Measurements from ENCODE around the gene RPAIN. TPM values are rescaled to one million over a fixed set of nuclear protein-coding genes. Genes with fewer than 3 reads are reported as not detected.

RPAIN gene
- total and polyA plus RNA-seq, 4 experiments from 2014 or later, result 32.2 to 84.9 (median 60.8) TPM

GRCh38 chr17:5478992-5479391 is 59.0 kb downstream of the RPAIN start:
- Mint-ChIP-seq H3K4me3 (no peak overlapping the region), H3K27ac (no peak overlapping the region), H3K9me3 (peaks cover 0 to 2% (median 0%) of the 10 kb centered on the region in 8 donors), H3K36me3 (peaks cover 57 to 86% of the 10 kb centered on the region in 2 donors), H3K27me3 (no peaks in the 10 kb centered on the region), H3K4me1 (peaks cover 18 to 35% (median 28%) of the 10 kb centered on the region in 4 donors)
- Histone ChIP-seq H3K9me3 (ENCODE audit: control insufficient read depth in 1 of 2, low read length in 2 of 2) (no peaks in the 10 kb centered on the region), H3K36me3 (ENCODE audit: insufficient read depth, low read length) (peaks cover 71% of the 10 kb centered on the region), H3K4me3 (ENCODE audit: low read length in 2 of 2) (no peak overlapping the region), H3K27ac (ENCODE audit: low read depth, low read length) (no peak overlapping the region), H3K27me3 (ENCODE audit: insufficient read depth, low read length) (no peaks in the 10 kb centered on the region), H3K4me1 (ENCODE audit: insufficient read depth, low read length) (peaks cover 14% of the 10 kb centered on the region)
- ChIA-PET CTCF (ENCODE audit: partially characterized antibody) (interaction anchor here (1.4 kb wide), 1 partner anchor 40 kb away, joined by 3 read pairs; the partner anchor contains the start of gene C1QBP), POLR2A (ENCODE audit: partially characterized antibody) (no interaction called here)
- intact Hi-C loops (cut with micrococcal nuclease), result no loop called here
- no peak for DNase-seq

GRCh38 chr17:5480962-5481361 is 61.0 kb downstream of the RPAIN start:
- Mint-ChIP-seq H3K9me3 (peaks cover 0 to 2% (median 0%) of the 10 kb centered on the region in 8 donors), H3K27me3 (no peaks in the 10 kb centered on the region), H3K27ac (peak overlapping the region in 1 of 7 donors; percentile 3), H3K4me1 (peaks cover 23 to 55% (median 40%) of the 10 kb centered on the region in 4 donors), H3K36me3 (peaks cover 47 to 82% of the 10 kb centered on the region in 2 donors), H3K4me3 (no peak overlapping the region)
- no peak overlapping the region for H3K4me3 ChIP-seq (ENCODE audit: low read length in 2 of 2)
- H3K27ac ChIP-seq (ENCODE audit: low read depth, low read length), result no peak overlapping the region
- POLR2A ChIA-PET (ENCODE audit: partially characterized antibody), result interaction anchor here (1.2 kb wide), 1 partner anchor 10 kb away, joined by 3 read pairs; no protein-coding TSS in a partner anchor
- H3K4me1 ChIP-seq (ENCODE audit: insufficient read depth, low read length), result peaks cover 30% of the 10 kb centered on the region
- intact Hi-C loops (cut with micrococcal nuclease), result no loop called here
- CTCF ChIA-PET (ENCODE audit: partially characterized antibody), result interaction anchor here (1.2 kb wide), 1 partner anchor 20 kb away, joined by 3 read pairs; no protein-coding TSS in a partner anchor
- DNase-seq, result no peak
- H3K27me3 ChIP-seq (ENCODE audit: insufficient read depth, low read length), result no peaks in the 10 kb centered on the region
- H3K9me3 ChIP-seq (ENCODE audit: control insufficient read depth in 1 of 2, low read length in 2 of 2), result no peaks in the 10 kb centered on the region
- peaks cover 63% of the 10 kb centered on the region for H3K36me3 ChIP-seq (ENCODE audit: insufficient read depth, low read length)

DNA sequence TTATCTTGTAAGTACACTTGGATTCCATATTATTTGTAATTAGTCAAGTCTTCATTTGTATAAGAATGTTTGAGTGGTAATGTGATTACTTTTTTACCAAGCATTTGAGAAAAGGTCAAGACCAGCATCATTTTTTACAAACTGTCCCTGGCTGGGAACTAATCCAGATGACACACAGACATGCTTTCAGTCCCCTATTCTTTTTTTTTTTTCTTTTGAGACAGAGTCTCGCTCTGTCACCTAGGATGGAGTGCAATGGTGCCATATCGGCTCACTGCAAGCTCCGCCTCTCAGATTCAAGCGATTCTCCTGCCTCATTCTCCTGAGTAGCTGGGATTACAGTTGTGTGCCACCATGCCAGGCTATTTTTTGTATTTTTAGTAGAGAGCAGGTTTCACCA is 61.5 kb downstream of the RPAIN start:
- Mint-ChIP-seq H3K4me1 (peaks cover 23 to 58% (median 42%) of the 10 kb centered on the region in 4 donors), H3K9me3 (peaks cover 0 to 2% (median 0%) of the 10 kb centered on the region in 8 donors), H3K36me3 (peaks cover 47 to 82% of the 10 kb centered on the region in 2 donors), H3K27ac (peak overlapping the region in 3 of 7 donors; percentile 3 to 25 (median 15)), H3K4me3 (no peak overlapping the region), H3K27me3 (no peaks in the 10 kb centered on the region)
- POLR2A ChIA-PET (ENCODE audit: partially characterized antibody), result no interaction called here
- Histone ChIP-seq H3K27me3 (ENCODE audit: insufficient read depth, low read length) (no peaks in the 10 kb centered on the region), H3K36me3 (ENCODE audit: insufficient read depth, low read length) (peaks cover 63% of the 10 kb centered on the region), H3K9me3 (ENCODE audit: control insufficient read depth in 1 of 2, low read length in 2 of 2) (no peaks in the 10 kb centered on the region), H3K27ac (ENCODE audit: low read depth, low read length) (no peak overlapping the region), H3K4me3 (ENCODE audit: low read length in 2 of 2) (no peak overlapping the region), H3K4me1 (ENCODE audit: insufficient read depth, low read length) (peaks cover 30% of the 10 kb centered on the region)
- intact Hi-C loops (cut with micrococcal nuclease), result no loop called here
- no peak for DNase-seq
- CTCF ChIA-PET (ENCODE audit: partially characterized antibody), result interaction anchor here (1.2 kb wide), 1 partner anchor 20 kb away, joined by 3 read pairs; no protein-coding TSS in a partner anchor

Other genes with a start within 250 kb of the RPAIN start
- 10 to 100 TPM; 28.9 to 30.7 TPM for gene ZNF594, start 228.3 kb upstream of the RPAIN start, total RNA-seq
- gene ZNF594, start 228.3 kb upstream of the RPAIN start, polyA plus RNA-seq, result 1 to 10 TPM in 1 of 2 donors, under 1 TPM in 1; 0.57 to 2.6 TPM
- under 1 TPM; 0.19 to 0.32 TPM for gene SCIMP, start 185.3 kb upstream of the RPAIN start, total RNA-seq
- 1 to 10 TPM in 1 of 2 donors, under 1 TPM in 1; 0.08 to 1.5 TPM for gene SCIMP, start 185.3 kb upstream of the RPAIN start, polyA plus RNA-seq
- 10 to 100 TPM; 53.9 to 54.2 TPM for gene RABEP1, start 137.9 kb upstream of the RPAIN start, total RNA-seq
- 10 to 100 TPM; 13.9 to 33.1 TPM for gene RABEP1, start 137.9 kb upstream of the RPAIN start, polyA plus RNA-seq
- 10 to 100 TPM; 91.0 to 92.5 TPM for gene NUP88, start 520 bp upstream of the RPAIN start, total RNA-seq
- gene NUP88, start 520 bp upstream of the RPAIN start, polyA plus RNA-seq, result 100 to 1,000 TPM; 110 to 142 TPM
- 10 to 100 TPM; 73.1 to 78.9 TPM for gene C1QBP, start 19.0 kb downstream of the RPAIN start, total RNA-seq
- gene C1QBP, start 19.0 kb downstream of the RPAIN start, polyA plus RNA-seq, result 100 to 1,000 TPM; 248 to 411 TPM
- gene DHX33, start 48.8 kb downstream of the RPAIN start, total RNA-seq, result 10 to 100 TPM; 10.5 to 11.5 TPM
- under 1 TPM; 0.59 to 0.70 TPM for gene DHX33, start 48.8 kb downstream of the RPAIN start, polyA plus RNA-seq
- gene DERL2, start 66.0 kb downstream of the RPAIN start, total RNA-seq, result 10 to 100 TPM; 85.0 to 86.2 TPM
- 10 to 100 TPM; 66.2 to 95.9 TPM for gene DERL2, start 66.0 kb downstream of the RPAIN start, polyA plus RNA-seq
- gene MIS12, start 66.4 kb downstream of the RPAIN start, total RNA-seq, result 10 to 100 TPM; 42.2 to 45.0 TPM
- gene MIS12, start 66.4 kb downstream of the RPAIN start, polyA plus RNA-seq, result 10 to 100 TPM; 19.6 to 21.8 TPM
- gene NLRP1, start 164.3 kb downstream of the RPAIN start, total RNA-seq, result 100 to 1,000 TPM; 280 to 292 TPM
- 10 to 100 TPM in 1 of 2 donors, 1 to 10 TPM in 1; 9.7 to 41.0 TPM for gene NLRP1, start 164.3 kb downstream of the RPAIN start, polyA plus RNA-seq